ENCODE measurements around the gene ADAMTS6. TPM values are rescaled to one million over a fixed set of nuclear protein-coding genes. Genes with fewer than 3 reads are reported as not detected.

The ADAMTS6 gene
- total RNA-seq, 3 donors from 2014 or later: 1.4 to 6.0 (median 3.9) TPM

GRCh38 chr5:65103756-65104440 is 377.8 kb downstream of the ADAMTS6 start:
- H3K4me3 ChIP-seq: peak overlapping the region; percentile 64 to 83 (median 73)
- no peak for TF ChIP-seq CTCF (IDR thresholded peaks at IDR 0.05)
- no peak for TF ChIP-seq POLR2AphosphoS5 (IDR thresholded peaks at IDR 0.05)
- TF ChIP-seq POLR2A (IDR thresholded peaks at IDR 0.05): no peak
- no peaks in the 10 kb centered on the region for H3K4me1 ChIP-seq
- H3K9me3 ChIP-seq: no peaks in the 10 kb centered on the region
- no peak for DNase-seq (ENCODE audit: low spot score in 2 of 2)
- no peaks in the 10 kb centered on the region for H3K27me3 ChIP-seq
- intact Hi-C loops (cut with DNase I; ENCODE audit: low total_unique reads): no loop called here
- H3K27ac ChIP-seq: peak overlapping the region in 1 of 2 donors; percentile 90
- no peaks in the 10 kb centered on the region for H3K36me3 ChIP-seq

DNA sequence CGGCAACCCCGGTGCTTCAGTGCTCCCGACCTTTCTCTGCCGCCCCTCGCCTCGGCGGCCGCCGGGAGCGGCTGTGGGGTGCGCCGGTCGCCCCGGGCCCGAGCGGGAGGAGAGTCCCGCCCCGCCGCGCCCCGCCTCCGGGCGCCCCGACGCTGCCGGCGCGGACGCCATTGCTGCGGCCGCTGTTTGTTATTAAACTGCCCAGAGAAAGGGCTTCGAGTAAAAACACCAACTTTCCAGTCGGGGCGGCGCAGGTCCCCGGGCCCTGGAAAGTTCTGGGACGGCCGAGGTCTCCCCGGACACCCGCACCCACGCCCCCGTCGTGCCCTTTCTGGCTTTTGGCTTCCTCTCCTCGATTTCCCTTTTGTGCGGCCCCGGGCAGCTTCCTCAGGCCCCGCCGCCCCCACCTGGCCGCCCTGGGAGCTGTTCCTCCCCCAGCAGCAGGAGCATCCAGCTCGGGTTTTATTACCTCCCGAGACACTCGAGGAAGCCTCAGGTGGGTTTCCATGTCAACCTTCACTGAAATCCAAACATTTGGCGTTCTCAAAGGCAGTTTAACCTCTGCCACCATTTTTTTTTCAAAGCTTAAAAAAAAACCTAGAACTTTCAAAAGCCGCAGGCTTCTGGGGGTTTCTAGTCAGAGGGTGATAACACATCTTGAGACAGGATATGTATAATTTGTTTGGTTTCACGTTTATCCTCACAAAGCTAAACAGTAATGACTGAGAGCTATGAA is 378.6 kb downstream of the ADAMTS6 start:
- Histone ChIP-seq H3K27me3 (no peaks in the 10 kb centered on the region), H3K27ac (peak overlapping the region; percentile 90 to 91), H3K36me3 (no peaks in the 10 kb centered on the region), H3K9me3 (no peaks in the 10 kb centered on the region), H3K4me3 (peak overlapping the region; percentile 64 to 83 (median 73)), H3K4me1 (no peaks in the 10 kb centered on the region)
- peak; percentile 36 to 54 for DNase-seq (ENCODE audit: low spot score in 2 of 2)
- no peak for TF ChIP-seq POLR2A (IDR thresholded peaks at IDR 0.05)
- TF ChIP-seq POLR2AphosphoS5 (IDR thresholded peaks at IDR 0.05): no peak
- TF ChIP-seq CTCF (IDR thresholded peaks at IDR 0.05): peak in 1 of 3 donors; percentile 14
- intact Hi-C loops (cut with DNase I; ENCODE audit: low total_unique reads): no loop called here

DNA sequence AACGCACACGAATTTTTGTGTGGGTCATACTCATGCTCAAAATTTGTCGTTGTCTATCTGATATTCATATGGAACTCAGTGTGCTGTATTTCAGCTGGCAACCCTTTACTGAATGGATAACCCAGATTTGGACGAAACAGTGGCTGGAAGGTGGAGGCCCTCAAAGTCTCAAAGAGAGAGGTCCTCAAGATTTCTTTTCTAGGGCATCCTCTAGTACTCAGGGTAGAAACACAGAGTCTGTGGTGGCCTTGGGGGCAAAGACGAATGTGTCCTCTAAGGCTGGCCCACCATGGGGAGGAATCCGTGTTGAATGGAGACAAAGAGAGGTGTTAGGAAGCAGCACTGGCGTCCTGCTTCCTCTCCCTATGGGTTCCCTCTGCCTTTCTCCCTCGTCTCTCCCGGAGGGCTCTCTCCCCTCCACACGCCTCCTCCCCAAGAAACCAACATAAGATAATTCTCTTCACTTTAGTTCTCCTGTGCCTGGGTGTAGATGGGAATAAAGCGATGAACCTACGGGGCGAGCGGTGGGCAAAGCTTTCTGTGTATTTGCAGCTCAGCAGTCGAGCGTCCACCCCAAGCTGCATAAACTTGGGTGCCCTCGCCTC is 379.2 kb downstream of the ADAMTS6 start:
- H3K27me3 ChIP-seq: no peaks in the 10 kb centered on the region
- peak overlapping the region; percentile 90 to 91 for H3K27ac ChIP-seq
- H3K4me1 ChIP-seq: no peaks in the 10 kb centered on the region
- intact Hi-C loops (cut with DNase I; ENCODE audit: low total_unique reads): no loop called here
- no peaks in the 10 kb centered on the region for H3K9me3 ChIP-seq
- no peak for TF ChIP-seq POLR2A (IDR thresholded peaks at IDR 0.05)
- no peak for TF ChIP-seq CTCF (IDR thresholded peaks at IDR 0.05)
- TF ChIP-seq POLR2AphosphoS5 (IDR thresholded peaks at IDR 0.05): no peak
- no peak for DNase-seq (ENCODE audit: low spot score in 2 of 2)
- peak overlapping the region; percentile 64 to 83 (median 73) for H3K4me3 ChIP-seq
- H3K36me3 ChIP-seq: no peaks in the 10 kb centered on the region

- Histone ChIP-seq H3K36me3 (no peaks in the 10 kb centered on the region), H3K4me1 (no peaks in the 10 kb centered on the region), H3K4me3 (no peak overlapping the region), H3K27ac (no peak overlapping the region), H3K9me3 (no peaks in the 10 kb centered on the region), H3K27me3 (no peaks in the 10 kb centered on the region)
- no peak for DNase-seq (ENCODE audit: low spot score in 2 of 2)
- intact Hi-C loops (cut with DNase I; ENCODE audit: low total_unique reads): no loop called here
- TF ChIP-seq POLR2AphosphoS5 (IDR thresholded peaks at IDR 0.05) (no peak), CTCF (IDR thresholded peaks at IDR 0.05) (no peak), POLR2A (IDR thresholded peaks at IDR 0.05) (no peak)
These were observed 380.1 kb downstream of the ADAMTS6 start for GRCh38 chr5:65101632-65102100.
